Activated gamma-delta T cell treated with Interleukin-2 at 50 U/mL for 16 hours (primary cell): ENCODE data around the gene NLRP6.
A peak's percentile ranks its signal among the peaks of the same experiment; 100 is the strongest.

Source experiments
- DNase-seq: peaks from one replicate; pipeline ENCODE4 v3.0.0-alpha.2; 2020

Gene NLRP6

DNA sequence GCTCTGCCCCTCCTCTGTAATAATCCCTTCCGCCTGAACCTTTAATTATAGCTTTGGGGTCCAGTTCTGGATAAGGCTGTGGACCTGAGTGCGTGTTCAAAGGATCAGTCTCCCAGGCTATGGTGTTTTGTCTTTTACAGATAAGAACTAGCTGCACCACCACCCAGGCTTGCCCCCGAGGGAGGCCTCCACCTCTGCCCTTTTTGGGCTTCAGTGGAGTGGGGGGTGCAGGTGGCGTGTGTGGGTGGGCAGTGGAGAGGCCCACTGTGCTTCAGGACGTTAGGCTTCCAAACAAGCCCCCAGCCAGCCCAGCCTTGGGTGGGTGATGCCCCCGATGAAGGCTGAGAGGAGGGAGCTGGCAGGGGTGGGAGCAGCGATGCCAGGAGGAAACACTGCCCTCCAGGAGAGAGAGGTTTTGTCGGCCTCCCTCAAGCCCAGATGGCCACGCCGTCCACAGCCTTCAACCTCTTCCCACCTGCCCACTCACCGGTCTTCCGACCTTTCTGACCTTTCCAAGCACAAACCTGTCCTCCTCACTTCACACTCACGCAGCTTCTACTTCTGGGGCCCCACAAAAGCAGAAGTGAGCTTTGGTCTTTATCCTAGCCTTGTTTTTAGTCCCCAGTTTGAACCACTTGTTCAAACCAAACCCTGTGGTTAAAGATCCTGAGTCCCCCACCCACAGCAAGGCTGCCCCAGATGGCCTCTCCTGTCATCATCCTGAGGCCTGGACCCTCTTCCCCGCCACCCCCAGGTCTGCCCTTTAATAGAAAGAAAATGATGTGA, 21.1 kb upstream of the NLRP6 start:
- no peak for DNase-seq

- DNase-seq = no peak
Measured at GRCh38 chr11:257766-258493, 20.3 kb upstream of the NLRP6 start.

DNA sequence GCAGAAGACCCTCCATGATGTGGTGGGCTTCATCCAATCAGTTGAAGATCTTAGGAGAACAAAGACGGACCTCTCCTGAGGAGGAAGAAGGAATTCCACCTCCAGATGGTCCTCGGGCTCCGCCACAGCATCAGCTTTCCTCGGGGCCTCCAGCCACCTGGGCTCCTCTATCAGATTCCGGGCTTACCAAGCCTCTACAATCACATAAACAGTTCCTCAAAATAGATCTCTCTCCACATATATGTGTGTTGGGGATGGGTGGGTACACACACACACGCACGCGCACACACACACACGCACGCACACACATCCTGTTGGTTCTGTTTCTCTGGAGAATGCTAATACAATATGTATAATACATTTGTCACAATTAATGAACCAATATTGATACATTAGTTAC, 18.8 kb upstream of the NLRP6 start:
- DNase-seq = no peak

- DNase-seq = no peak
Measured at GRCh38 chr11:261624-262023, 16.6 kb upstream of the NLRP6 start.

DNA sequence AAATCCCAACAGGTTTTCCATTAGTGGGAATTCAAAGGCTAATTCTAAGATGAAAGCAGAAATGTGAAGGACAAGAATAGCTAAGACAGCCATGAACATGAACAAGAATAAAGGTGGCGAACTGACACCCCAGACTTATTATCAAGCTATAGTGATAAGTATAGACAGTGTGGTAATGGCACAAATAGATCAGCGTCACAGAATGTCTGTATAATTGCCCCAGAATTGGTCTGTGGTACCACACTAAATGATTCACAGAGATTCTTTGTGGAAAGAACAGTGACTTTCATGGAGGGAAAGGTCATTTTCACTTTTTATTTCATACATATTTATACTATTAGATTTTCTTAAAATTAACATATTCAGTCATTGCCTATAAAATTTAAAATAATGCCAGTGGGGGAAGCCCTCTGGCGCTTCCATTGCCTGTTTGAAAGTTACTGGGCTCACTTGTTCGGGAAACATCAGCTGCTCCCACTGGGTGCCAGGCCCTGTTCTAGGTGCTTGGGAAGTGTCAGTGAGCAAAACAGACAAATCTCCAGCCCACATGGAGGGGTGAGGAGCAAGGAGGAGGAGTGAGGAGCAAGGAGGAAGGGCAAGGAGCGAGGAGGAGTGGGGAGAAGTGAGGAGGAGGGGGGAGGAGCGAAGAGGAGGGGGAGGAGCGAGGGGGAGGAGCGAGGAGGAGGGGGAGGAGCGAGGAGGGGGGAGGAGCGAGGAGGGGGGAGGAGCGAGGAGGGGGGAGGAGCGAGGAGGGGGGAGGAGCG, 11.3 kb upstream of the NLRP6 start:
- no peak for DNase-seq

- peak; percentile 59 for DNase-seq
Measured at GRCh38 chr11:267491-267994, 10.7 kb upstream of the NLRP6 start.

- DNase-seq = peak; percentile 61
Measured at GRCh38 chr11:268716-269145, 9.5 kb upstream of the NLRP6 start.

GRCh38 chr11:269146-269890, 8.9 kb upstream of the NLRP6 start:
- DNase-seq = peak; percentile 41

- no peak for DNase-seq
Measured at GRCh38 chr11:270451-271318, 7.5 kb upstream of the NLRP6 start.

DNA sequence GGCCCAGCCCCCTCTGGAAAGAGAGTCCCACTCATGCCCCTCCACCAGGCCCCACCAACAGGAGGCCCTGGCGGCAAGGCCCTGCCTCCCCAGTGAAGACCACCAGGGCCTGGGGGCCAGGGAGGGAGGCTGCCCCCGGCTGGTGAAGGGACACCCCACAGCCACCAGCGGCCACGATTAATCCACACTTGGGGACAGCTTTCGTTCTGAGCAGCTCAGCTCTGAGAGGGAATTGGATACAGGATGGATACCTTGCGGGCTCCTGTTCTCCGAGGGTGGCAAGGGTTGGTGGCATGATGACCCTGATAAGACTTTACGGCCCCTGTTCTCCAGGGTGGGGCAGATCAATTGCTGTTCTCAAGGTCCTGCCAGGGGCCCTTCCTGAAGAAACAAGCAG, 6.9 kb upstream of the NLRP6 start:
- no peak for DNase-seq

- no peak for DNase-seq
Measured at GRCh38 chr11:272195-272930, 5.8 kb upstream of the NLRP6 start.

- no peak for DNase-seq
Measured at GRCh38 chr11:272931-273198, 5.3 kb upstream of the NLRP6 start.

GRCh38 chr11:276219-276618, 2.0 kb upstream of the NLRP6 start:
- DNase-seq = no peak

DNA sequence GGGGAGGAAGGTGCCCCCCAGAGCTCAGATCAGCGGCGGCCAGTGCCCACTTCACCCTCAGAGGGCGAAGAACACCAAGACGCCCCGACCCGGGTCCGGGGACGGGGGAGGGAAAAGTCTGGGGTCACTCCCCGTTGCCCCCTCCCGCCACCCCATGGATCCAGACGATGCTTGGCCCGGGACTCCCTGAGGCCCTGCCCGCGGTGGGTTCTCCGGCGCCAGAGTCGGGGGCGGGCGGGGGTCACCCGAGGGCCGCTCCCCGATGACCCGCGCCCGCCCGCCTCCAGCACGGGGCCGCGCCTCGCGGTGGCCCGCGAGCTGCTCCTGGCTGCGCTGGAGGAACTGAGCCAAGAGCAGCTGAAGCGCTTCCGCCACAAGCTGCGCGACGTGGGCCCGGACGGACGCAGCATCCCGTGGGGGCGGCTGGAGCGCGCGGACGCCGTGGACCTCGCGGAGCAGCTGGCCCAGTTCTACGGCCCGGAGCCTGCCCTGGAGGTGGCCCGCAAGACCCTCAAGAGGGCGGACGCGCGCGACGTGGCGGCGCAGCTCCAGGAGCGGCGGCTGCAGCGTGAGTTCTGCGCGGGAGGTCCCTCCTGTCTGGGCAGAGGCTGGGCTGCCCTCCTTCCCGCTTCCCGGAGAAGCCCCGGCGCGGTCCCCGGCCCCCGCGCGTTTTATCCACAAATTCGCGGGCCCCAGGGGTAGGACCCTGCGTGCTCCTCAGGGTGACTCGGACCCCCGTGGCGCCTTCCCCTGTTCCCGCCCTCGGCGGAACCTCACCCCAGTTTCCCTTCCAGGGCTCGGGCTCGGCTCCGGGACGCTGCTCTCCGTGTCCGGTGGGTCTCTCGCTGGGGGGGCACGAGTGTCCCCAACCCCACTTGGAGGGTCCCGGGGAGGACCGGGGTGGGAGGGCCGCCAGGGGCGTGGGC, 1.1 kb downstream of the NLRP6 start:
- DNase-seq = no peak

DNA sequence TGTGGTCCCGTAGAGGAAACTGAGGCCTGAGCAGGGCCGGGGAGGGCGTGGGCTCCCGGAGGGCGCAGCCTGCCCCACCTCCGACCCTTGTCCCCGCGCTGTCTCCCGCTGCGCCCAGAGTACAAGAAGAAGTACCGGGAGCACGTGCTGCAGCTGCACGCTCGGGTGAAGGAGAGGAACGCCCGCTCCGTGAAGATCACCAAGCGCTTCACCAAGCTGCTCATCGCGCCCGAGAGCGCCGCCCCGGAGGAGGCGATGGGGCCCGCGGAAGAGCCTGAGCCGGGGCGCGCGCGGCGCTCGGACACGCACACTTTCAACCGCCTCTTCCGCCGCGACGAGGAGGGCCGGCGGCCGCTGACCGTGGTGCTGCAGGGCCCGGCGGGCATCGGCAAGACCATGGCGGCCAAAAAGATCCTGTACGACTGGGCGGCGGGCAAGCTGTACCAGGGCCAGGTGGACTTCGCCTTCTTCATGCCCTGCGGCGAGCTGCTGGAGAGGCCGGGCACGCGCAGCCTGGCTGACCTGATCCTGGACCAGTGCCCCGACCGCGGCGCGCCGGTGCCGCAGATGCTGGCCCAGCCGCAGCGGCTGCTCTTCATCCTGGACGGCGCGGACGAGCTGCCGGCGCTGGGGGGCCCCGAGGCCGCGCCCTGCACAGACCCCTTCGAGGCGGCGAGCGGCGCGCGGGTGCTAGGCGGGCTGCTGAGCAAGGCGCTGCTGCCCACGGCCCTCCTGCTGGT, 1.9 kb downstream of the NLRP6 start:
- DNase-seq = peak; percentile 38

GRCh38 chr11:280706-281485, 2.7 kb downstream of the NLRP6 start:
- DNase-seq = peak; percentile 31

- no peak for DNase-seq
Measured at GRCh38 chr11:281486-282161, 3.4 kb downstream of the NLRP6 start.

GRCh38 chr11:282171-282570, 4.0 kb downstream of the NLRP6 start:
- no peak for DNase-seq
